Measurements from ENCODE around the gene APBA1. TPM values are rescaled to one million over a fixed set of nuclear protein-coding genes. Genes with fewer than 3 reads are reported as not detected.

APBA1 gene
- total RNA-seq, 4 donors from 2014 or later = 5.8 to 15.7 (median 11.5) TPM

DNA sequence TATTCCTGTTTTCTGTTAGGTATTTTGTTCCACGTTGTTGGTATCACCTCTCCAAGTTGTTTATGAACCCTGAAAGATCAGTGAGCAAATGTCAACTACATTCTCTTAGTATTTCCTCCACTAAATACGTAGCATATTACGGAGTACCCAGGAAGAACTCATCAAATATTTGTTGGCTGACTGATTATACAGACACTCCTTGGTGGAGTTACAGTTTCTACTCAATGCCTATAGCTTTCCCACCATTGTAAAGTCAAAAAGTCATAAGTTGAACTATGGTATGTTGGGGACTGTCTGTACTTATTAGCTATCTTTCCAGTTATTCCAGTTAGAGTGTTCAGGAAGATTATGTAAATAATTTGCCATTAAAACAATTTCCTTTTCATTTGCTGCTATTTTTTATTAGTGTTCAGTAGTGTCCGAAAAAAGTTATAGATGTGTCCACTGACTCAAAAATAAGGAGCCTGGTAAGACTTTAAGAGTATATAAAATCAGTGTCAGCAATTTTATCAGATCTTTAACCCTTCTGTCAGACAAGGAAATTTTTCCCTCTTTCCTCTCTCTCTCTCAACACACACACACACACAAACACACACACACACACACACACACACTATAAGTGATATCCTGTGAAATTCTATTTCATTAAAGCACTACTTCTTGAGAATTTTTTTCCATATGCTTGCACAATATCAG lies 6.8 kb upstream of the APBA1 start:
- Histone ChIP-seq H3K27ac (no peak overlapping the region), H3K27me3 (no peaks in the 10 kb centered on the region), H3K4me1 (no peaks in the 10 kb centered on the region), H3K36me3 (no peaks in the 10 kb centered on the region), H3K4me3 (no peak overlapping the region), H3K9me3 (no peaks in the 10 kb centered on the region)
- no peak for DNase-seq (ENCODE audit: low spot score in 2 of 2)
- no peak for TF ChIP-seq POLR2AphosphoS5 (IDR thresholded peaks at IDR 0.05)
- TF ChIP-seq, protein P1, sequence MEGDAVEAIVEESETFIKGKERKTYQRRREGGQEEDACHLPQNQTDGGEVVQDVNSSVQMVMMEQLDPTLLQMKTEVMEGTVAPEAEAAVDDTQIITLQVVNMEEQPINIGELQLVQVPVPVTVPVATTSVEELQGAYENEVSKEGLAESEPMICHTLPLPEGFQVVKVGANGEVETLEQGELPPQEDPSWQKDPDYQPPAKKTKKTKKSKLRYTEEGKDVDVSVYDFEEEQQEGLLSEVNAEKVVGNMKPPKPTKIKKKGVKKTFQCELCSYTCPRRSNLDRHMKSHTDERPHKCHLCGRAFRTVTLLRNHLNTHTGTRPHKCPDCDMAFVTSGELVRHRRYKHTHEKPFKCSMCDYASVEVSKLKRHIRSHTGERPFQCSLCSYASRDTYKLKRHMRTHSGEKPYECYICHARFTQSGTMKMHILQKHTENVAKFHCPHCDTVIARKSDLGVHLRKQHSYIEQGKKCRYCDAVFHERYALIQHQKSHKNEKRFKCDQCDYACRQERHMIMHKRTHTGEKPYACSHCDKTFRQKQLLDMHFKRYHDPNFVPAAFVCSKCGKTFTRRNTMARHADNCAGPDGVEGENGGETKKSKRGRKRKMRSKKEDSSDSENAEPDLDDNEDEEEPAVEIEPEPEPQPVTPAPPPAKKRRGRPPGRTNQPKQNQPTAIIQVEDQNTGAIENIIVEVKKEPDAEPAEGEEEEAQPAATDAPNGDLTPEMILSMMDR (IDR thresholded peaks at IDR 0.05) = no peak
- no peak for TF ChIP-seq EP300 (IDR thresholded peaks at IDR 0.05)
- TF ChIP-seq POLR2A (IDR thresholded peaks at IDR 0.05) = no peak
- 68% methylated on average over 4 of the region's 4 CpGs for WGBS

DNA sequence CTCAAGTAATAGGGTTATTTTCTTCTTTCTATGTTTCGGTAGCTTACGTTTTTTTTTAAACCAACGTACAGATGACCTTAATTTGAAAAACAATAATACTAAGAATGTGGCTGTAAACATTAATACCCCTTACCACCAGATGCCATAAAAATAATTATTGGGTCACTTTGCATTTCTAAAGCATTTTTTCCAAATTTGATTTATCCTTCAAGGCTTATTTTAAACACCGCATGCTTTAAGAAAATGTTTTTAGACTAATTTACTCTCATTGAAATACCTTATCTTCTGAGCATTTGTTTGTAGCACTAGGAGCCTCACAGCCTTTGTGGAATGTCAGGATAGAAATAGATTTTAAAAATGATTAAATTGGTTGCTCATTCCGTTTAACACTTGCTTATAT lies 5.8 kb upstream of the APBA1 start:
- Histone ChIP-seq H3K27ac (no peak overlapping the region), H3K4me3 (no peak overlapping the region), H3K4me1 (peaks cover 7% of the 10 kb centered on the region), H3K36me3 (no peaks in the 10 kb centered on the region), H3K9me3 (no peaks in the 10 kb centered on the region), H3K27me3 (no peaks in the 10 kb centered on the region)
- WGBS = 87% methylated on average over 5 of the region's 5 CpGs
- no peak for TF ChIP-seq EP300 (IDR thresholded peaks at IDR 0.05)
- no peak for TF ChIP-seq POLR2A (IDR thresholded peaks at IDR 0.05)
- TF ChIP-seq, protein P1 (IDR thresholded peaks at IDR 0.05) = no peak
- no peak for TF ChIP-seq POLR2AphosphoS5 (IDR thresholded peaks at IDR 0.05)
- no peak for DNase-seq (ENCODE audit: low spot score in 2 of 2)

DNA sequence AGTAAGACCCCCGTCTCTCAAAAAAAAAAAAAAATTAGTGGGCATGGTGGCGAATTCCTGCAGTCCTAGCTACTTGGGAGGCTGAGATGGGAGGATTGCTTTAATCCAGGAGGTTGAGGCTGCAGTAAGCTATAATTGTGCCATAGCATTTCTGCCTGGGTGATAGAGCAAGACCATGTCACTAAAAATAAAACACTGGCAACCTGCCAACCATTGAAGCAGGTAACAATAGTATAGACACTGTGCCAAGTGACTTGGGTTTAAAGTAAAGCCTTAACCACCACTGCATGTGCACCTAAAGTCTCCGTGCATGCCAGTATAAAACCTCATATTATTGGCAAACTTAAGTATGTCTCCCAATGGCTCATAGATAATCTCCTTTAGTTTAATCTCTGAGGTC lies 3.4 kb upstream of the APBA1 start:
- DNase-seq (ENCODE audit: low spot score in 2 of 2) = no peak
- Histone ChIP-seq H3K27ac (no peak overlapping the region), H3K9me3 (no peaks in the 10 kb centered on the region), H3K4me3 (no peak overlapping the region), H3K4me1 (peaks cover 18% of the 10 kb centered on the region), H3K27me3 (no peaks in the 10 kb centered on the region), H3K36me3 (no peaks in the 10 kb centered on the region)
- TF ChIP-seq POLR2AphosphoS5 (IDR thresholded peaks at IDR 0.05) (no peak), POLR2A (IDR thresholded peaks at IDR 0.05) (no peak), EP300 (IDR thresholded peaks at IDR 0.05) (no peak)
- TF ChIP-seq, protein P1 (IDR thresholded peaks at IDR 0.05) = no peak
- WGBS = 83% methylated on average over 3 of the region's 3 CpGs

DNA sequence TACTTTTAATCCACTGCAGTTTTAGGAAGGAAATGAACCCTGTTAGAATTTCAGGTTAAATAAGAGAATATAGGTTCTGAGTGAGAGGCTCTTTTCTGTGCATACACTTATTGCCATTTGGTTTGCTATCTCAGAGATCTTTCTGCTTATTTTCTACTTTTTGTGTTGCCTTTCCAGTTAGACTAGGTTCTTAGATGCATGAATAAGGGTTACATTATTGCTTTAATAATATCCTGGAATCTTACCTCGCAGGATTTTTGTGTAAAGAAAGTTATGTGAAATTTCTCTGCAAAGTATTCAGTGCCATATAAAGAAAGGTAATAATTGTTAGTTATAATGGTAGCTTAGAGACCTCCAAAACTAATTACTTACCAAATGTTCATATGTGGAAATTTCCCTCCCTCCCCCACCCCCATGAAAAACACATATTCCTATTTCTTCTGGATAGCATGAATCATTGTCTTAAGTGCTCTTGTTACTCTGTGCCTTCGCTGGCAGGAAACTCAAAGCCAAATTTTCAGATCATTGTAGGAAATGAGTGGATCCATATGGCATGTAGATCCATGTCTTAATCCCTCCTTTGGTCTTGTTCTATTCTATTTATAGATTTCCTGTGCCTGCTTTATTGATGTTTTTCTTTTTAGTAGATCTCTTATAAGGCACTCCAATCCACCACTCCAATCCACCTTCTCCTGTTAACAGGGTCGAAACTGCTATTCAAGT lies 2.7 kb upstream of the APBA1 start:
- Histone ChIP-seq H3K4me3 (no peak overlapping the region), H3K27ac (no peak overlapping the region), H3K9me3 (no peaks in the 10 kb centered on the region), H3K27me3 (no peaks in the 10 kb centered on the region), H3K4me1 (peaks cover 18% of the 10 kb centered on the region), H3K36me3 (no peaks in the 10 kb centered on the region)
- TF ChIP-seq EP300 (IDR thresholded peaks at IDR 0.05) (no peak), POLR2A (IDR thresholded peaks at IDR 0.05) (no peak), POLR2AphosphoS5 (IDR thresholded peaks at IDR 0.05) (no peak)
- TF ChIP-seq, protein P1 (IDR thresholded peaks at IDR 0.05) = no peak
- no peak for DNase-seq (ENCODE audit: low spot score in 2 of 2)
- WGBS = 34% methylated on average over 3 of the region's 3 CpGs

DNA sequence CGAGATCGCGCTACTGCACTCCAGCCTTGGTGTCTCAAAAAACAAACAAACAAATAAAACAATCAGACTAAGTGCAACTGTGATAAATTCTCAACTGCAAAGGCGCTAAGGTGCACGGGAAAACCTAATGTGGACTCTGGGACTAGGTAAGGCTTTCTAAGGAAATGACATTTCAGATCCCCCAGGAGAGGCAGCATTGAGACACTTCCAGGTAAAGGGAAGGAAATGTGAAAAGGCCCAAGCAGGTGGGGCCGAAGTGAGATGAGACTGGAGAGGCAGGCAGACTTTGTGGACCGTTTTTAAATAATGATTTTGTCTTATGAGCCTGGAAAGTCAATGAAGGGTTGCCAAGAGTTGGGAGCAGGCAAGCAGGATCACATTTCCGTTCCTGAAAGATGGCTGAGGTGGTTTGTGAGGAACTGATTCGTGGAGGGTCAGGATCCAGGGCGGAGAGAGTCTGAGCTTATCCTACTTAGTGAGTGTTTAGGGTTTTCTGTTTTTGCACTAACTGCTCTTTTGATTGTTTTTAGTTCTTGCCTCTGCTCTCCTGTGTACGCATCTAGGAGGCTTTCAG lies 2.0 kb upstream of the APBA1 start:
- Histone ChIP-seq H3K27me3 (no peaks in the 10 kb centered on the region), H3K9me3 (no peaks in the 10 kb centered on the region), H3K4me3 (no peak overlapping the region), H3K4me1 (peaks cover 18% of the 10 kb centered on the region), H3K27ac (no peak overlapping the region), H3K36me3 (no peaks in the 10 kb centered on the region)
- DNase-seq (ENCODE audit: low spot score in 2 of 2) = no peak
- WGBS = 60% methylated on average over 11 of the region's 11 CpGs
- no peak for TF ChIP-seq POLR2A (IDR thresholded peaks at IDR 0.05)
- TF ChIP-seq, protein P1 (IDR thresholded peaks at IDR 0.05) = no peak
- no peak for TF ChIP-seq EP300 (IDR thresholded peaks at IDR 0.05)
- no peak for TF ChIP-seq POLR2AphosphoS5 (IDR thresholded peaks at IDR 0.05)

Data from suprapubic skin (tissue), 4 donors.